MM.1S (cell line): ENCODE measurements around the gene FCHSD1.
A peak's percentile ranks its signal among the peaks of the same experiment; 100 is the strongest.

Experiments
- DNase-seq: peaks from one replicate; pipeline ENCODE4 v3.0.0-alpha.2; 2015
- H2AFZ ChIP-seq: fragments of 300-600 bp; sonication (generic); 2 replicates; pipeline ENCODE4 v1.6.0; 2016; ENCODE audit warnings: antibody characterized with exemption, low read length
- H3F3A ChIP-seq: fragments of 300-600 bp; sonication (generic); 2 replicates; pipeline ENCODE4 v1.6.1; 2016; ENCODE audit warnings: mild to moderate bottlenecking, antibody characterized with exemption, low read length, moderate library complexity, mixed read lengths; ENCODE audit not compliant: insufficient read depth
- H3K27ac ChIP-seq: fragments of 300-600 bp; sonication (generic); 2 replicates; pipeline ENCODE4 v1.5.1; 2016; ENCODE audit warnings: mild to moderate bottlenecking, low read length
- H3K27me3 ChIP-seq: fragments of 300-600 bp; sonication (generic); replicated peaks from 2 replicates; pipeline ENCODE4 v1.6.0; 2016; ENCODE audit warnings: low read length; ENCODE audit not compliant: insufficient read depth
- H3K36me3 ChIP-seq: fragments of 300-600 bp; sonication (generic); replicated peaks from 2 replicates; pipeline ENCODE4 v1.6.1; 2016; ENCODE audit warnings: mild to moderate bottlenecking, low read length, mixed read lengths; ENCODE audit not compliant: insufficient read depth
- H3K4me1 ChIP-seq: fragments of 300-600 bp; sonication (generic); 2 replicates; pipeline ENCODE4 v1.6.1; 2016; ENCODE audit warnings: low read length, mixed read lengths
- H3K4me2 ChIP-seq: fragments of 300-600 bp; sonication (generic); 2 replicates; pipeline ENCODE4 v1.6.0; 2016; ENCODE audit warnings: low read depth, low read length
- H3K4me3 ChIP-seq: fragments of 300-600 bp; sonication (generic); 2 replicates; pipeline ENCODE4 v1.5.1; 2016; ENCODE audit warnings: low read length, mixed read lengths
- H3K79me2 ChIP-seq: fragments of 300-600 bp; sonication (generic); 2 replicates; pipeline ENCODE4 v1.6.1; 2016; ENCODE audit warnings: mixed run types, low read length, mixed read lengths
- H3K9ac ChIP-seq: fragments of 300-600 bp; sonication (generic); 2 replicates; pipeline ENCODE4 v1.6.1; 2016; ENCODE audit warnings: low read length, mixed read lengths
- H3K9me2 ChIP-seq: fragments of 300-600 bp; sonication (generic); replicated peaks from 2 replicates; pipeline ENCODE4 v1.6.1; 2016; ENCODE audit warnings: mild to moderate bottlenecking, low read length, mixed read lengths; ENCODE audit not compliant: insufficient read depth
- H3K9me3 ChIP-seq: fragments of 300-600 bp; sonication (generic); replicated peaks from 2 replicates; pipeline ENCODE4 v1.6.1; 2016; ENCODE audit warnings: mild to moderate bottlenecking, low read length, mixed read lengths; ENCODE audit not compliant: insufficient read depth
- H4K20me1 ChIP-seq: fragments of 300-600 bp; sonication (generic); 2 replicates; pipeline ENCODE4 v1.6.1; 2016; ENCODE audit warnings: mild to moderate bottlenecking, low read length, moderate library complexity, mixed read lengths; ENCODE audit not compliant: insufficient read depth
- EZH2 ChIP-seq: fragments of 300-600 bp; sonication (generic); optimal IDR thresholded peaks from 2 replicates; pipeline ENCODE3; 2017; ENCODE audit warnings: low read depth, mild to moderate bottlenecking, antibody characterized with exemption, low read length, mixed read lengths
- EZH2phosphoT487 ChIP-seq: fragments of 300-600 bp; sonication (generic); IDR thresholded peaks from 2 replicates; pipeline ENCODE4 v1.6.1; 2018; ENCODE audit warnings: antibody characterized with exemption, low read length
- TF ChIP-seq, protein P1 (sequence below): fragments of 300-600 bp; sonication (generic); IDR thresholded peaks from 2 replicates; pipeline ENCODE4 v1.5.1; 2016; ENCODE audit warnings: antibody characterized with exemption, low read length, mixed read lengths

FCHSD1 gene

DNA sequence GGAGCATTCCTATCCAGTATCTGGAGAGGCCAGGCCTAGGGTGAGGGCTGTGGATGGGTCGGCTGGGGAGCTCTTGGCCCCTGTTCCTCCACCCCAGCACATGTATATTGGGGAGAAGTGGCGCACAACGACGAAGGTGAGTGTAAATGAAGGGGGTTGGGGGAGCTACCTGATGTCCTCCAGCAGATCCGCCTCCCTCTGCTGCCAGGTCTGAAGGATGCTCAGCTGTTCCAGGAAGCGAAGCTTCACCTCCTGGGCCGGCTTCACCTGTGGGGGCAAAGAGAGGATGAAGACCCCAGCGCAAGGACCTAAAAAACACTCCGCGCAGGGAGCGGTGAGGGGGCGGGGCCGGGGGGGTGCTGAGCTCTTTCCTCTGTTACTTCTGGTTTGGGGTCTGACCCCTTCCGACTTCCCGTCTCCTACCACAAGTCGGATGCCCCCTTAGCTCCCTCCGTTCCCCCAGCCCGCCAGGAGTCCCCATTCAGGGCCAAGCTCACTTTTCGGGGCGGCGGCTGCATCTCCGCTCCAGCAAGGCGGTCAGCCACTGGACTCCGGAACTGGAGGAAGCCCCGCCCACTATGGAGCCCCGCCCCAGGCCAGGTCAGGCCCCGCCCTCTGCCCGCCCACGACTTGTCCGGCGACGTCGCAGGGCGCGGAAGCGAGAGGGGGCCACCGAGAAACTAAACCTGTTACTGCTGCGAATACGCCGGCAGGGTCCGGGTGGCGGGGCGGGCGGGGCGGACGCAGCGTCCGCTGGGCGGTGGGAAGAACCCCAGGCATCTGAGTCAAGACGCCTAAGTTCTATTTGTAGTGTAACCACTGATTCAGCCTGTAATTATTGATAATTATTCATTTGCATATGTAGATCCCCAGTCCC, at the start of gene FCHSD1:
TSS of gene FCHSD1 (minus strand) at position 568 of the 877 bp plus-strand sequence. CDS start at position 518, 50 bp downstream.
- H3K27me3 ChIP-seq = no peaks in the 10 kb centered on the region
- no peaks in the 10 kb centered on the region for H4K20me1 ChIP-seq
- no peaks in the 10 kb centered on the region for H3K9me2 ChIP-seq
- H3K9ac ChIP-seq = peak within 1 kb of the TSS; percentile 38; the same call in 1 of the 2 replicates
- no peaks in the 10 kb centered on the region for H3F3A ChIP-seq
- no peaks in the 10 kb centered on the region; the same call in 1 of the 2 replicates for H3K4me1 ChIP-seq
- no peaks in the 10 kb centered on the region for H3K9me3 ChIP-seq
- H2AFZ ChIP-seq = peak within 1 kb of the TSS; percentile 82
- H3K79me2 ChIP-seq = no peaks in the 10 kb centered on the region
- H3K27ac ChIP-seq = no peak within 1 kb of the TSS
- peak; percentile 81 for DNase-seq
- TF ChIP-seq EZH2phosphoT487 = no peak
- TF ChIP-seq, protein P1, sequence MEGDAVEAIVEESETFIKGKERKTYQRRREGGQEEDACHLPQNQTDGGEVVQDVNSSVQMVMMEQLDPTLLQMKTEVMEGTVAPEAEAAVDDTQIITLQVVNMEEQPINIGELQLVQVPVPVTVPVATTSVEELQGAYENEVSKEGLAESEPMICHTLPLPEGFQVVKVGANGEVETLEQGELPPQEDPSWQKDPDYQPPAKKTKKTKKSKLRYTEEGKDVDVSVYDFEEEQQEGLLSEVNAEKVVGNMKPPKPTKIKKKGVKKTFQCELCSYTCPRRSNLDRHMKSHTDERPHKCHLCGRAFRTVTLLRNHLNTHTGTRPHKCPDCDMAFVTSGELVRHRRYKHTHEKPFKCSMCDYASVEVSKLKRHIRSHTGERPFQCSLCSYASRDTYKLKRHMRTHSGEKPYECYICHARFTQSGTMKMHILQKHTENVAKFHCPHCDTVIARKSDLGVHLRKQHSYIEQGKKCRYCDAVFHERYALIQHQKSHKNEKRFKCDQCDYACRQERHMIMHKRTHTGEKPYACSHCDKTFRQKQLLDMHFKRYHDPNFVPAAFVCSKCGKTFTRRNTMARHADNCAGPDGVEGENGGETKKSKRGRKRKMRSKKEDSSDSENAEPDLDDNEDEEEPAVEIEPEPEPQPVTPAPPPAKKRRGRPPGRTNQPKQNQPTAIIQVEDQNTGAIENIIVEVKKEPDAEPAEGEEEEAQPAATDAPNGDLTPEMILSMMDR = no peak
- TF ChIP-seq EZH2 = no peak
- no peaks in the 10 kb centered on the region for H3K36me3 ChIP-seq
- peak within 1 kb of the TSS; percentile 80 for H3K4me2 ChIP-seq
- H3K4me3 ChIP-seq = peak within 1 kb of the TSS; percentile 70

DNA sequence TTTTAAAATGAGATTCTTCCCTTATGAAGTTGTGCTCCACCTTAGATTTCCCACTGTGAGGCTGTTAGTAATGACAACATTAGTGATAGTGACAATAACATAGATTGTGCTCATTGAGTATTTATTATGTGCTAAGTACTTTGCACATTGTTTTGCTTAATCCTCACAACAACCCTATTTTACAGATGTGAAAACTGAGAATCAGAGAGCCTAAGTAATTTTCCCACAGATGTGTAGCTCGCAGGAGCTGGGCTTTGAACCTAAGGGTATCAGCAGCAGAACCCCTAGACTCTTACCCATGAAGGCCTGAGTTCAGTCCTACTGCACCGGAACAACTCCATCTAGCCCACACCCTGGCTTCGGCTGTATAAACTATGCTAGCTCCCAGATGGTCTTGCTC, 46.4 kb upstream of the FCHSD1 start:
- H2AFZ ChIP-seq = no peak overlapping the region
- no peaks in the 10 kb centered on the region for H3K36me3 ChIP-seq
- H3K79me2 ChIP-seq = no peaks in the 10 kb centered on the region
- H3F3A ChIP-seq = no peaks in the 10 kb centered on the region
- no peaks in the 10 kb centered on the region for H3K27me3 ChIP-seq
- no peak overlapping the region for H3K27ac ChIP-seq
- TF ChIP-seq EZH2phosphoT487 = no peak
- TF ChIP-seq, protein P1 = no peak
- no peak for TF ChIP-seq EZH2
- H4K20me1 ChIP-seq = no peaks in the 10 kb centered on the region
- H3K9ac ChIP-seq = no peak overlapping the region
- H3K4me1 ChIP-seq = peaks cover 22% of the 10 kb centered on the region
- no peaks in the 10 kb centered on the region for H3K9me3 ChIP-seq
- H3K4me2 ChIP-seq = no peak overlapping the region
- H3K9me2 ChIP-seq = no peaks in the 10 kb centered on the region
- no peak for DNase-seq
- H3K4me3 ChIP-seq = no peak overlapping the region

DNA sequence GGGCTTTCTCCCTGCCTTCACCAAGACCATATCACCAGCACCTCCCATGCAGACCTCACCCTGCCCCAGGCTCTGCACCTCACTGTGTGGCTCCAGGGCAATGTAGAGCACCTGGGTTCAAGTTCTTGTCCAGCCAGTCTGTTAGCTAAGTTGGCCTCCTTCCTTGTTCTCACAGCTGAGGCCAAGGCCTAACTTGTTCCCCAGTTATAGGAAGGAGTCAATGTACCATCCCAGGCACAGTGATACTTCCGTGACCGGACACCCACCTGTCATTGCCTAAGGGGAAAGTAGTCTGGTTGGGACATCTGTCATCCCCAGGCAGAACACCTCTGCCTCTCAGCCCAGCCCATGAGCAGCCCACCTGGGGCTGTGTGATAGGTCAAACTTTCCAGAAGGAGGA, 45.2 kb upstream of the FCHSD1 start:
- no peak overlapping the region for H3K9ac ChIP-seq
- no peak for DNase-seq
- H3F3A ChIP-seq = no peaks in the 10 kb centered on the region
- no peaks in the 10 kb centered on the region for H3K9me2 ChIP-seq
- H2AFZ ChIP-seq = no peak overlapping the region
- H3K36me3 ChIP-seq = no peaks in the 10 kb centered on the region
- peaks cover 3% of the 10 kb centered on the region; the same call in 1 of the 2 replicates for H3K27me3 ChIP-seq
- H3K9me3 ChIP-seq = no peaks in the 10 kb centered on the region
- TF ChIP-seq EZH2 (no peak), EZH2phosphoT487 (no peak)
- TF ChIP-seq, protein P1 = no peak
- H3K4me3 ChIP-seq = no peak overlapping the region
- no peak overlapping the region for H3K27ac ChIP-seq
- H4K20me1 ChIP-seq = no peaks in the 10 kb centered on the region
- H3K4me1 ChIP-seq = peaks cover 21% of the 10 kb centered on the region
- no peaks in the 10 kb centered on the region for H3K79me2 ChIP-seq
- no peak overlapping the region for H3K4me2 ChIP-seq
